GM18499 (cell line): Measurements from ENCODE around the gene NKX2-2.
"Not testable (repeated sequence)": the region's sequence is repeated elsewhere in the genome, so short reads cannot be mapped to it uniquely, and the experiment has no call there.

Experiments
- ATAC-seq: cut with Tn5 transposase; IDR thresholded peaks from one replicate; pipeline ENCODE4 v1.9.1; 2021; ENCODE audit warnings: moderate number of reproducible peaks; ENCODE audit not compliant: insufficient read depth, unreplicated experiment

Gene NKX2-2

GRCh38 chr20:21509597-21510371 lies 4.1 kb downstream of the NKX2-2 start:
- ATAC-seq, result no peak

DNA sequence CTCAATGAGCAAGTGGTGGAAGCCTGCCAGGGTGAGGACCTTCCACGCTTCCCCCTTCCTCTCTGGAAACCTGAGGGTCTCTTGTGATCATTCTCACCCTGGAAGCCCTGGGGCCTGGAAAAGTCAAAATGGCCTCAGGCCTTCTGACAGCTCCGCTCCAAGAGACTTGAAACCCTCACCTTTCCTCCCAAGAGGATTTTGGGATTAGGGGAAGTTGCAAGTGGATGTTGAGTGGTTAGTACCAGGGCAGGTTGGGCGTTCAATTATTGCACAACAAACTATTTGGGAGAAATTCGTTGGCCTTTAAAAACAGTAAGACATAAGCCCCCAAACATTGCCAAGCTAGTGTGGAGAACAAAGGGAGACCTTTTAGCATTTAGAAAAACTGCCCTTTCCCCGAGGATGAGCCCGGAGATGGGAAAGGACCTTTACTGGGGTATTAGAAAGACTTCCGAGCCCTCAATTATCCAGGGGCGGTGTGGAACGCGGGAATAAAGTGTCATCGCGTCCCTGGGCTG lies 4.7 kb downstream of the NKX2-2 start:
- no peak for ATAC-seq

GRCh38 chr20:21508230-21509078 lies 5.4 kb downstream of the NKX2-2 start:
- no peak for ATAC-seq

DNA sequence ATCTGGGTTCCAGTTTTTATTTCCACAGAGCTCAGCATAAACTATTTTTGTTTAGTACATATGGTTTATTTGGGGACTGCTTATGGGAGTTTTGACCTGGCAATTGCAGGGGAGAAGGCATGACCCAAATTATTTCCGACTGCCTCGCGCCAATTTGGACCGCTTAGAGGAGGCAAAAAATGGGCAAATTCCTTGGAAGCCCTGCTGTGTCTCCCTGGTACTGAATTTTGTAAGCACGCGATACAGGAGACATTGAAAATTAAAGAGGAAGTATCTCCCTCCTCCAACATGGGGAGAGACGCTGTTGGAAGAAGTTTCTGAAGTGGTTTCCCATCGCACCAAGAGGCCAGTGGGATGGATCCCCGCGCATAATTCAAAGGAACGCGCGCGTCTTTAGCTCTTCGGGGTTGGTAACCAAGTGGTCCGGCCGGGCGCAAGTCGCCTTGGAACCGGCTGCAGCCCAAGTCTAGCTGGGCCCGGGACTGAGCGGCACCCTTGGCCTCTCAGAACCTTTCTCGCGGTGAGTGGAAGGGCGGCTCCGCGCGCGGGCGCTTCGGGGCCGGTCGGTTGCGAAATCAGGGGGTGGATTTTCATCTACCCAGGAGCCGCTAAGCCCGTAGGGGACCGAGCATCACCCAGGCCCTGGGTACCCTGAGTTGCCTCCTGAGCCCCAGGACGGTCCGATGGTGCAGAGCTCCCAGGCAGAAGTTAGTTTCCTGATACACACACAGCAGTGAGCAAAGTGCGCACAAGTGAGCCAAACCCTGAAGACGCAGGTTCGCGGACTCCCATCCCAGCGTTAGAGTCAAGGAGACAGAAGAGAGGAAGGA lies 6.2 kb downstream of the NKX2-2 start:
- ATAC-seq, result no peak

DNA sequence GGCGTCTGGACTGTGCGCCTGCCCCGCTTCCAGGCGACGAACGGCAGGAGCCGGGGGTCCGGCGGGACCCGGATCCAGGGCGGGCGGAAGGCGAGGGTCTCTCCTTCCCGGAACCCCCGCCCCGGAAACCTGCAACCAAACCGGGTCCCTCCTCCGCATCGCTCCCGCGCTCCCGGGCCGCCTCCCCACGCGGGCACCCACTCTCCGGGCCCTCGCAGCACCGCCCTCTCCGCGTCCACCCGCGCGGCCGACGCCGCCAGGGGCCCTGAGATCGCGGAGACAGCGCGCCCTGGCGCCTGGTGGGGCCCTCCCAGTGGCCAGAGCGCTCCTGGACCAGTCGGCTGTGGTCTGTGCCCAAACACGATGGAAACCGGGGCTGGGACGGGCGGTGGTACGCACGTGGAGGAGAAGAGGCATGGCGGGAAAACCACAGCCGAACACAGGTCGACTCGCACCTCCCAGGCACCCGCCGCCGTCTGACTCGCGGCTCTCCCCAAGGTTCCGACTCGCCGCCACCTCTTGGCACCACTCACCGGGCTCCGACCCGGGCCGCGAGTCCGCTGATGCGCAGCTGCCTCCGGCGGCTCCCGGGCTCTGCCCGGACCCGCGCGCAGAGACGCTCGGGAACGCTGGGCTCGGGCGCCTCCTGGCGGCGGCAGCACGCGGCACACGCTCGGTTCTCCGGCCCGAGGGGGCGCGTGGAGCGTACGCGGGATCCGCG lies 7.9 kb downstream of the NKX2-2 start:
- ATAC-seq, result no peak

GRCh38 chr20:21505161-21505809 lies 8.6 kb downstream of the NKX2-2 start:
- no peak for ATAC-seq

DNA sequence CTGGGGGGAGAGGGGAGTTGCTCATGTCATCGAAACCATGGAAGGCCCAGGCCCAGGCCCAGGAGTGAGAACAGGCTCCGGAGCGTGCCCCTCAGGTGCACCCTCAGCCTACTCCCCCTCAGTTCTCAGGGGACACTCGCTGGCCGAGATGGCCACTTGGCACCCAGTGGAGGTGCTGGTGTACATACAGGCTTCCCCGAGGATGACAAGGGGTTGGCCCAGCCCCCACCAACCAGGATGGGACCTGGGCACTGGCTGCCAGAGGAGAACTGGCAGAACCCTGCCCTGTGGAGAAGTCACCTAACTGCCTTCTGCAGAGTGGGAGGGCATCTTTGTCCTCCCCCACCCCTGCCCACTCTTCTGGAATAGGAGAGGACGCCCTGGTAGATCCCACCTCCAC lies 9.5 kb downstream of the NKX2-2 start:
- ATAC-seq, result no peak

GRCh38 chr20:21503345-21503744 lies 10.5 kb downstream of the NKX2-2 start:
- ATAC-seq, result peak; percentile 96

GRCh38 chr20:21501184-21501583 lies 12.7 kb downstream of the NKX2-2 start:
- no peak for ATAC-seq

DNA sequence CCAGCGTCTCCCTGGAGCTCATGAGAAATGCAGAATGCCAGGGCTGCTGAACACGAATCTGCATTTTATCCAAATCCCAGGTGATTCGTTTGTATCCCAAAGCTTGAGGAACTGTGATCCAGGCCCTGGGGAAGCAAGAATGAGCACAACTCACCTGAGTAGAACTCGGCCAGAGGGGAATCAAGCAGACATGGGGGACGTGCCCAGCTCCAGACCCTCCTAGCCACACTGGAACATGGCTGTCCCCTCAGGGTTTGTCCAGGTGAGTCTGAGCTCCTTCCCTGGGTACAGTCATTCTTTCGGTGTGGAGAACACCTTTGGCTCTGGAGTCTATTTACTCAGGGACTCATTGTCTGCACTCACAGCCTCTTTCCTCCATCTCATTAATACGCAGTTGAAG lies 13.3 kb downstream of the NKX2-2 start:
- ATAC-seq, result no peak

DNA sequence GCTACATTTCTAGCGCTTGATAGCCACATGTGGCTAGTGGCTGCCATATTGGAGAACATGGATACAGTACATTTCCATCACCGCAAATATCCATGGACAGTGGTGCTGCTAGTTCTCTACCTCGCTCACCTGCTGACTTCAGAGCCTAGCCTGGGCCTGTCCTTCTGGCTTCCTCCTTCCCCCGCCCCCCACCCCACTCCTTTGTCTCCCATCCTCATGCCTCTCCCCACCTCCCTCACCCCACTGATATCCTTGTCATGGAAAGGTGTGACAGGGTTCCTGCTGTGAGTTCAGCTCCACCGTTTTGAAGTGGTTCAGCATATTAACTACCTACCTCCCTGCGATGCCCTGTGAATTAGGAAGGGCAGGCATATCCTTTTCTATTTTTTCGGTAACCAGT lies 14.2 kb downstream of the NKX2-2 start:
- no peak for ATAC-seq

- ATAC-seq, result no peak
These were observed 15.2 kb downstream of the NKX2-2 start for GRCh38 chr20:21498635-21499034.

- ATAC-seq, result no peak
These were observed 15.7 kb downstream of the NKX2-2 start for GRCh38 chr20:21498195-21498594.

- ATAC-seq, result no peak
These were observed 17.4 kb downstream of the NKX2-2 start for GRCh38 chr20:21496452-21496851.

GRCh38 chr20:21493049-21493448 lies 20.8 kb downstream of the NKX2-2 start:
- no peak for ATAC-seq

DNA sequence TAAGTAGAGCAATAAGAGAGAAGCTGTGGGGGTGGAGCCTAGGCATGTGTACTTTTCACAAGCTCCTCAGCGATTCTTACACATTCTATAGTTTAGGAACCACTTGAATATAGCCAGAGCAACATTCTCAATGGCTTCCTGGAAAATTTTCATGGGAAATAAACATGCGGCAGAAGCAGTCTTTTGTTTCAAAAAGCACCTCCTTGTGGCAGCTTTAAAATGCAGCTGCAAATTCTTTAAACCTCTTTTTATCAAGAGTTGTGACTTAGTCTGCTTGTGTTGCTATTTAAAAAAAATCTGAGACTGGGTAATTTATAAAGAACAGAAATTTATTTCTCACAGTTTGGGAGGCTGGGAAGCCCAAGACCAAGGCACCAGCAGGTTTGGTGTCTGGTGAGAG lies 23.8 kb downstream of the NKX2-2 start:
- no peak for ATAC-seq

GRCh38 chr20:21480144-21480543 lies 33.7 kb downstream of the NKX2-2 start:
- ATAC-seq, result not testable (repeated sequence)

- ATAC-seq, result no peak
These were observed 48.1 kb downstream of the NKX2-2 start for GRCh38 chr20:21465799-21466198.

GRCh38 chr20:21464916-21465315 lies 48.9 kb downstream of the NKX2-2 start:
- ATAC-seq, result no peak
